Measurements from ENCODE around the gene APP.

Gene APP

DNA sequence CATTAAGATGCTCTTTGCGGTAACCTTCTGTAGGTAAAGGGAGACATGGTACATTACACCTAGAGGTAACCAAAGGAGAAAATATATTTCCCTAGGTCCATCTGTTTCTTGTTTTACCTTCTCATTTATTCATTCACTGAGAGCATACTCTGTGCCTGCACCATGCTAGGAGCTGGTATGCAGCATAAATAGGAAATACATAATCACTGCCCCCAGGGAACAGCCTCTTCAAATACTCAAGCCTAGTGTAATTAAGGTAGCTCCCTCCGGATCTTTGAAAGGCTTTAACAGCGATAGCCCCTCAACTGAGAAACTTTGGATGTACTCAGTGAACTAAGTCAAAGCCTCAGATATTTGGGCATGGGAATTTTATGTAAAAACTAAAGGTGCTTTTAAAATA lies 312.2 kb downstream of the APP start:
- TF ChIP-seq, protein P1, sequence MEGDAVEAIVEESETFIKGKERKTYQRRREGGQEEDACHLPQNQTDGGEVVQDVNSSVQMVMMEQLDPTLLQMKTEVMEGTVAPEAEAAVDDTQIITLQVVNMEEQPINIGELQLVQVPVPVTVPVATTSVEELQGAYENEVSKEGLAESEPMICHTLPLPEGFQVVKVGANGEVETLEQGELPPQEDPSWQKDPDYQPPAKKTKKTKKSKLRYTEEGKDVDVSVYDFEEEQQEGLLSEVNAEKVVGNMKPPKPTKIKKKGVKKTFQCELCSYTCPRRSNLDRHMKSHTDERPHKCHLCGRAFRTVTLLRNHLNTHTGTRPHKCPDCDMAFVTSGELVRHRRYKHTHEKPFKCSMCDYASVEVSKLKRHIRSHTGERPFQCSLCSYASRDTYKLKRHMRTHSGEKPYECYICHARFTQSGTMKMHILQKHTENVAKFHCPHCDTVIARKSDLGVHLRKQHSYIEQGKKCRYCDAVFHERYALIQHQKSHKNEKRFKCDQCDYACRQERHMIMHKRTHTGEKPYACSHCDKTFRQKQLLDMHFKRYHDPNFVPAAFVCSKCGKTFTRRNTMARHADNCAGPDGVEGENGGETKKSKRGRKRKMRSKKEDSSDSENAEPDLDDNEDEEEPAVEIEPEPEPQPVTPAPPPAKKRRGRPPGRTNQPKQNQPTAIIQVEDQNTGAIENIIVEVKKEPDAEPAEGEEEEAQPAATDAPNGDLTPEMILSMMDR (IDR thresholded peaks at IDR 0.05; ENCODE audit: insufficient read depth, low read length, missing control alignments) = no peak
- H3K4me3 ChIP-seq (ENCODE audit: low read depth, low read length) = no peak overlapping the region
- CTCF ChIA-PET = interaction anchor here (1.0 to 1.2 kb wide), 2 partner anchors 23 to 249 kb away, joined by 4 read pairs; no protein-coding TSS in a partner anchor
- DNase-seq (ENCODE audit: low read depth, low spot score) = no peak
- POLR2A ChIA-PET = no interaction called here

DNA sequence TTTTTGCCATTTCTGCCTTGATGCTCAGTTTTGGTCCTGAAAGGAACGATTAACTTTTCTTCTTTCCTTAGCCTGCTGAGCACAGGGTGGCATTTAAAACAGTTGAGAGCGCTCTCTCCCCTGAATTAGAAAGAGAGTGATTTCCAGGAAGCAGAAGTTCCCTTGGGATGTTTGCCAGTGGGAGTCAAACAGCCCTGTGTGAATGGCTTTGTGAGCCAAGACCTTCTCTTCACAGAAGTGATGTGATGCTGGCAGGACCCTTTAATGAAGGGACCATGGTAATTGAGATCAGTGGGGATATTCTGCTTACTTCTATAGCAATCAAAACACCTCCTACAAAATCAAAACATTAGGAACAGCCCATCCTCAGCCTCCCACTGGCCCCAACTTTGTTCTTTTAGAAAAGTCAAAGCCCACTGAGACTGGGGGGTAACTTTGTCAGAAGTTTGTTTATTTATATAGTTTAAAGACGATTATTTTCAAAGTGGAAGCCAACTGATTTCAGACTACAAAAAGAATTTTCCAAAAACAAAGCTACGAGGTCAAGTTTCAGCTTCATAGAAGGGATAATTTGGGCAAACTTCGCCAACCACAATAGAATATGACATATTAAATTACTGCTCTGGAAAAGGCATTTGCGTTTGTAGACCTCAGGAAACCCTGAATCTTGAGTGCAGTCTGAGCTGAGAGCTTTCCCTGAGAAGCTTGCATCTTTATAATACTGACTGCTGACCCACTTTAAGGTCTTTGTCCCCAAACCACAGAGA lies 313.1 kb downstream of the APP start:
- TF ChIP-seq, protein P1 (IDR thresholded peaks at IDR 0.05; ENCODE audit: insufficient read depth, low read length, missing control alignments) = no peak
- no peak overlapping the region for H3K4me3 ChIP-seq (ENCODE audit: low read depth, low read length)
- CTCF ChIA-PET = interaction anchor here (0.9 to 1.0 kb wide), 2 partner anchors 11 to 24 kb away, joined by 3 to 4 read pairs; no protein-coding TSS in a partner anchor
- POLR2A ChIA-PET = interaction anchor here (0.6 kb wide), 1 partner anchor 11 kb away, joined by 3 read pairs; no protein-coding TSS in a partner anchor
- no peak for DNase-seq (ENCODE audit: low read depth, low spot score)

DNA sequence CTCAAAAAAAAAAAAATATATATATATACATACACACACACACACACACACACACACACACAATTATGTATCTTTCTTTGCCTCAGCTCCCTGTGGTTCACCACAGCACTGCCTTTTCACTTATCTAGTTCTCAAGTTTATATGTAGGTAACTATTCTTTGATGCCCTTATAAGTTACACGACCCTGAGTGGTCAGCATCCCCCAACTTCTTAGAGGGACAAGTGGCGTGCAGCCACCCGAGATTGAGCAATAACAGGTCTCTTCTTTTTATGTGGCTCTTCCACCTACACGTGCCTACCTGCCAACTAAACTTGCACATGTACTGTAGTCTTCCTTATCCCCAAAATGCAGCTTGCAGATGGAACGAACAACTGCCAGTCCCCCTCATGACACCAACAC lies 315.0 kb downstream of the APP start:
- no peak for DNase-seq (ENCODE audit: low read depth, low spot score)
- POLR2A ChIA-PET = no interaction called here
- TF ChIP-seq, protein P1 (IDR thresholded peaks at IDR 0.05; ENCODE audit: insufficient read depth, low read length, missing control alignments) = no peak
- CTCF ChIA-PET = no interaction called here
- H3K4me3 ChIP-seq (ENCODE audit: low read depth, low read length) = no peak overlapping the region

DNA sequence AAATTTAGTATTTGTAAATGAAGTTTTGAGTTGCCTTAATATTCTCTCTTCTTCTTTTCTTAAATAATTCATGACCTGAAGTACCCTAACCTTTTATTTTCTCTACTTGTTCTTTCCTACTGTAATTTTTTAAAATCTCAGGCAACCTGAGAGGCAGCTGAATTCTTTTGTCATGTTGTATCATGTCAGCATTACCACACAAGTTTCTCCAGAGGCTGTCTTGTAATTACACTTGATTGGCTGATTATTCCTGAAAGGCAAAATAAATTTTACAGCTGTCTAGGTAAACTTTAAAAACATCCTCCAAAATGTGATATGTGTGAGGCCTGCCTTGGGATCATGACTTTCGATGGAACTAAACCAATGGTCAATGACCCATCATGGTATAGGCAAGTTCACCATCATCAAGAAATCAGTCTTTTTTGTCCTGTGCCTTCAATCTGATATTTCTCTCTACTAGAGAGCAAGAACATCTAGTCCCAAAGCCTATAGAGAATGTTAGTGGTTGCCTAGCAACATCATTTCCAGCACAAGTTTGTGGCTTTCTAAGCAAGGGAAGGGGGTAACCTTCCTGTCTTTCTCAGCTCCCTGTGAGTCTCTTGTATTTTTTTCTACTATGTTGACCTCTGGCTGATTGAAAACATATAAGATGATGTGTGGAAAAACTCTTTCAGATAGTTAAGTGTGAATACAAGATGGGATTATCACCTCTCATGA lies 320.3 kb downstream of the APP start:
- DNase-seq (ENCODE audit: low read depth, low spot score) = no peak
- no peak overlapping the region for H3K4me3 ChIP-seq (ENCODE audit: low read depth, low read length)
- ChIA-PET POLR2A (no interaction called here), CTCF (no interaction called here)
- TF ChIP-seq, protein P1 (IDR thresholded peaks at IDR 0.05; ENCODE audit: insufficient read depth, low read length, missing control alignments) = no peak

DNA sequence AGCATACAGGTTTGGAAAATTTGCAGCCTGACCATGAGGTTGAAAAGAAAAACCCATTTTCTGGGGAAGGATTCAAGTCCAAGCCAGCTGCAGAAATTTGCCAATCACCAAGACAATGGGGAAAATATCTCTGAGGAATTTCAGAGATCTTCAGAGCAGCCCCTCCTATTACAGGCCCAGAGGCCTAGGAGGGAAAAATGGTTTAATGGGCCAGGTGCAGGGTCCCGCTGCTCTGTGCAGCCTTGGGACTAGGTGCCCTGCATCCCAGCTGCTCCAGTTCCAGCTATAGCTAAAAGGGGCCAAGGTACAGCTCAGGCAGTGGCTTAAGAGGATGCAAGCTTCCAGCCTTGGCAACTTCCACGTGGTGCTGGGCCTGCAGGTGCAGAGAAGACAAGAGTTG lies 322.3 kb downstream of the APP start:
- POLR2A ChIA-PET = no interaction called here
- TF ChIP-seq, protein P1 (IDR thresholded peaks at IDR 0.05; ENCODE audit: insufficient read depth, low read length, missing control alignments) = no peak

DNA sequence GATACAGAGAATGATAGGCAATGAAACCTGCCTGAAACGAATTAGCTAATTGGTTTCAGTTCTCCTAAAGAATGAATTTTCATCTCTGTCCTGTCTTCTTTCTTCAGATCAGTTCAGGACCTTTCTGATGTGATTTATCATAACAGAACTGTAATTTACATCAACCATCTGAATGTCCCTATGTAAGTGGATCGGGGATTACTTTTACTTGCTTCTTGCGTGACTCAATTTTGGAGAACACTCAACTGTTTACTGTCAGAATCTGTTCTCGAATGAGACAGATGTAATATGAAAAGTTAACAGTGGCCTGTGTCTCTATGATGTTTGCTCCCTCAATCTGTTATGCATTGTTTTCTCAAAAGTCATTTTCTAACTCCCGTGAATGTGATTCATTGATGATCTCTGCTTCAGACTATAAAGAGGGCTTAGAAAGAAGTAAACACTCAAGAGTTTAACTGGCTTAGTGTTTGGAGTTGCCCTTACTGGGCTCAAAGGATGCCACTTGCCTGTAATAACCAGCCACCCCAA lies 324.8 kb downstream of the APP start:
- DNase-seq (ENCODE audit: low read depth, low spot score) = no peak
- no peak overlapping the region for H3K4me3 ChIP-seq (ENCODE audit: low read depth, low read length)
- CTCF ChIA-PET = interaction anchor here (1.1 kb wide), 1 partner anchor 11 kb away, joined by 3 read pairs; no protein-coding TSS in a partner anchor
- POLR2A ChIA-PET = interaction anchor here (0.7 kb wide), 1 partner anchor 12 kb away, joined by 3 read pairs; no protein-coding TSS in a partner anchor
- TF ChIP-seq, protein P1 (IDR thresholded peaks at IDR 0.05; ENCODE audit: insufficient read depth, low read length, missing control alignments) = no peak

More for the DNA sequence above, 322.3 kb downstream of the APP start:
- no peak overlapping the region for H3K4me3 ChIP-seq (ENCODE audit: low read depth, low read length)
- CTCF ChIA-PET = no interaction called here
- no peak for DNase-seq (ENCODE audit: low read depth, low spot score)
